ENCODE results near the gene ITPR2. TPM values are rescaled to one million over a fixed set of nuclear protein-coding genes. Genes with fewer than 3 reads are reported as not detected.

The ITPR2 gene
- total and polyA plus RNA-seq, 2 of the 8 experiments (the other 6 are each of a cell fraction or from before 2014, with no cell fraction given): 4.1 to 48.3 TPM

- no peak for TF ChIP-seq RXRA (IDR thresholded peaks at IDR 0.05; ENCODE audit: insufficient read depth, low read depth, low read length)
Measured at GRCh38 chr12:26302776-26303175, 530.2 kb downstream of the ITPR2 start (continued).
